Stomach (tissue), 9 donors: Measurements from ENCODE around the gene CDC42BPG. TPM values are rescaled to one million over a fixed set of nuclear protein-coding genes. Genes with fewer than 3 reads are reported as not detected.
"Not testable (repeated sequence)": the region's sequence is repeated elsewhere in the genome, so short reads cannot be mapped to it uniquely, and the experiment has no call there.

Experiments
- DNase-seq, 2 donors: peaks; one replicate each; pipeline versions ENCODE4 v3.0.0 to v3.0.0-alpha.2; 2013 to 2019
- H3K27ac ChIP-seq, 5 donors: fragments of 200-600 bp in 4 of 5; sonication (generic) in 4 of 5; one replicate each; pipeline ENCODE4 v1.5.1; 2013 to 2019; ENCODE audit warnings: mild to moderate bottlenecking in 1 of 5, moderate library complexity in 1 of 5
- H3K27me3 ChIP-seq, 3 donors: fragments of 200-600 bp; sonication (generic); one replicate each; pipeline ENCODE4 v1.5.1; 2017 to 2019; ENCODE audit warnings: mixed run types in 1 of 3
- H3K36me3 ChIP-seq, 4 donors: fragments of 200-600 bp; sonication (generic); 1 replicate in 3 of 4; 2 replicates in 1 of 4; pipeline ENCODE4 v1.5.1; 2016 to 2019
- H3K4me1 ChIP-seq, 4 donors: fragments of 200-600 bp; sonication (generic); one replicate each; pipeline ENCODE4 v1.5.1; 2016 to 2019
- H3K4me3 ChIP-seq, 4 donors: fragments of 200-600 bp; sonication (generic) in 3 of 4; one replicate each; pipeline ENCODE4 v1.5.1; 2016 to 2019; ENCODE audit warnings: mild to moderate bottlenecking in 1 of 4
- H3K9me3 ChIP-seq, 4 donors: fragments of 200-600 bp; sonication (generic); one replicate each; pipeline ENCODE4 v1.5.1; 2016 to 2019
- CTCF ChIP-seq, 7 experiments: fragments of 450-650 bp in 4 of 7; fragments of 200-600 bp in 3 of 7; sonication (generic) in 3 of 7; IDR thresholded peaks; one replicate each; pipeline ENCODE4 v1.5.1; 2016 to 2019; ENCODE audit warnings: antibody characterized with exemption in 7 of 7, control low read depth in 2 of 7, mild to moderate bottlenecking in 1 of 7
- EP300 ChIP-seq: sonication (generic); formaldehyde crosslinking; IDR thresholded peaks from one replicate; pipeline ENCODE4 v1.6.1; 2017; ENCODE audit warnings: antibody characterized with exemption
- POLR2A ChIP-seq, 4 donors: fragments of 450-650 bp; IDR thresholded peaks; one replicate each; pipeline ENCODE4 v1.6.1; 2016; ENCODE audit warnings: antibody characterized with exemption in 4 of 4, control low read depth in 2 of 4, mild to moderate bottlenecking in 1 of 4, moderate library complexity in 1 of 4
- POLR2AphosphoS5 ChIP-seq, 3 donors: sonication (generic); formaldehyde crosslinking; IDR thresholded peaks; one replicate each; pipeline ENCODE4 v1.6.1; 2016; ENCODE audit warnings: antibody characterized with exemption in 3 of 3
- WGBS, 5 donors: extraction: QIAGEN DNeasy Blood & Tissue Kit in 3 of 5; methylation state at CpG; one replicate each; pipeline versions ENCODE4 v1.1.5 to v1.1.7; 2013 to 2018; 5-methylcytosine and 5-hydroxymethylcytosine counted together
- intact Hi-C: fragments of 100-400 bp; cut with DNase I; formaldehyde crosslinking; loops from one replicate; pipeline ENCODE4 v1.15.1; 2023; ENCODE audit warnings: low total_unique reads
- polyA plus RNA-seq, 3 donors: library from polyadenylated mRNA; stranded (reverse); fragments of 200-250 nt; gene quantifications; one replicate each; pipeline ENCODE4 v1.2.3, GENCODE V29; 2013
- total RNA-seq, 5 donors: library from RNA; depleted of rRNA; stranded (reverse); fragments of >200 nt; gene quantifications; one replicate each; pipeline versions ENCODE4 v1.1.0 to v1.2.3, GENCODE V29; 2014 to 2016
- donor health status: healthy with polysubstance abuse.
- donor health status: Bipolar disorder and iron deficiency.
- donor health status: healthy.

Gene CDC42BPG
- total and polyA plus RNA-seq, 8 donors, result 8.9 to 66.5 (median 26.2) TPM

DNA sequence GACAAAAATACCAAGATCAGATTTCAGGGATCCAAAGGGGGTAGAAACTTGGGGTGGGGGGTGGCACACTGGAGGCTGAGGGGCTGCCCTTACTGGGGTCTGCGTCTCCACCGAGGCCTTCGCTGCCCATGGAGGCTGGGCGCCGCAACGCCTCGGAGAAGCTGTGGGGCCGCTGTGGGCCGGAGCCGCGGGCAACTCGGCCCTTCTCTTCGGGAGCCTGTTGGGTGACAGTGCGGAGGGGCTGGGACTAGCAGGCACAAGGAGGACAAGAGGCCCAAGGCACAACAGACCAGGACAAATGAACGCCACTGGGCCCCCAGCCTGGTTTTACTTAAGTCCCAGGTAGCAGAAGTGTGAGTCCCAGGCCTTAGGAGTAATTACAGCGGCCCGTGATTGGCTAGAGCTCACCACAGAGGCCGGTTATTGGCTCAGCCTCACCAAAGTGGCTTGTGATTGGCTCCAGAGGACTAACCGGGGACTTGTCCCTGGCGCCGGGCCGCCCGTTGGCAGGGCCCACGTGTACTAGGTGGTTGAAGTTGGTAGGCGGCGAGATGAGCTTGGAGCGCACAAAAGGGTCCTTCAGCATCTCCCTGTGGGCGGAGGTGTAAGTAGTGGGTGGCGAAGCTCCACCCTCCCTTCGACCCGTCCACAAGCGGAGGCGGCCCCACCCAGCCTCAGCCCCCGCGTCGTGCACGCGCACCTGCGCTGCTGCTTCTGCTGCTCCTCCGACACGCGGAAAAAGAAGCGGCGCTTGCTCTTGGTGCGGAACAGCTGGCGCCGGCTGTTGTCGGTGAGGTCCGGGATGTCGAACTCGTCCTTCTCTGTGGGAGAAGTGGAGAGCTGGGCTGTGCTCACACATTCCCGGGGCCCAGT, 17.6 kb downstream of the CDC42BPG start:
- no peak for TF ChIP-seq POLR2A (IDR thresholded peaks at IDR 0.05)
- TF ChIP-seq EP300, result no peak
- no peak for TF ChIP-seq CTCF (IDR thresholded peaks at IDR 0.05)
- no peak for TF ChIP-seq POLR2AphosphoS5 (IDR thresholded peaks at IDR 0.05)
- Histone ChIP-seq H3K27ac (no peak overlapping the region), H3K4me3 (no peak overlapping the region), H3K36me3 (peaks cover 0 to 77% (median 73%) of the 10 kb centered on the region in 4 donors), H3K4me1 (no peaks in the 10 kb centered on the region), H3K9me3 (no peaks in the 10 kb centered on the region), H3K27me3 (no peaks in the 10 kb centered on the region)
- intact Hi-C loops, result no loop called here
- 83 to 92% (median 90%) methylated on average over 43 to 52 of the region's 52 CpGs for WGBS, 5 donors
- no peak for DNase-seq

DNA sequence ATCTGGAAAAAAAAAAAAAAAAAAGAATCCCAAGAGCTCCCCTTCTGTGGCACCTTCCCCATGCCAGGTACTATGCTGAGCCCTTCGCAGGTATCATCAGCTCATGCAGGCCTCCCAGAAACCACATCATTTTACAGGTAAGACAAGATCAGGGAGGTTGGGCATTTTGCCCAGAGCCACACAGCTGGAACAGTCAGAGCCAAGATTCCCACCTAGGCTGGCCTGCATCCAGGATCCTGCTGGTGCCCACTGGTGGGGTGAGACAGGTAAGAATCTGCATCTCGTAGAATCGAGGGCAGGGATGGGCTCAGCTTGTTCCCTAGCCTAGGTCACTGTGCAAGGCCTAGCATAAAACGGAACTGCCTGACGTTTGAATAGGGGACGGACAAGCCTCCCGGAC, 18.4 kb downstream of the CDC42BPG start:
- 81 to 94% (median 89%) methylated on average over 6 to 7 of the region's 7 CpGs for WGBS, 5 donors
- Histone ChIP-seq H3K27me3 (no peaks in the 10 kb centered on the region), H3K4me1 (no peaks in the 10 kb centered on the region), H3K36me3 (peaks cover 0 to 70% (median 65%) of the 10 kb centered on the region in 4 donors), H3K4me3 (no peak overlapping the region), H3K9me3 (no peaks in the 10 kb centered on the region), H3K27ac (no peak overlapping the region)
- intact Hi-C loops, result no loop called here
- DNase-seq, result no peak
- TF ChIP-seq EP300, result no peak
- TF ChIP-seq POLR2A (IDR thresholded peaks at IDR 0.05), result no peak
- no peak for TF ChIP-seq POLR2AphosphoS5 (IDR thresholded peaks at IDR 0.05)
- no peak for TF ChIP-seq CTCF (IDR thresholded peaks at IDR 0.05)

GRCh38 chr11:64823568-64824119, 20.8 kb downstream of the CDC42BPG start:
- Histone ChIP-seq H3K9me3 (no peaks in the 10 kb centered on the region), H3K27me3 (no peaks in the 10 kb centered on the region), H3K27ac (no peak overlapping the region), H3K36me3 (peaks cover 0 to 46% (median 43%) of the 10 kb centered on the region in 4 donors), H3K4me3 (no peak overlapping the region), H3K4me1 (no peaks in the 10 kb centered on the region)
- no peak for DNase-seq
- WGBS, 5 donors, result 73 to 83% (median 75%) methylated on average over 11 of the region's 11 CpGs
- intact Hi-C loops, result no loop called here
- TF ChIP-seq CTCF (IDR thresholded peaks at IDR 0.05) (no peak), POLR2AphosphoS5 (IDR thresholded peaks at IDR 0.05) (no peak), EP300 (no peak), POLR2A (IDR thresholded peaks at IDR 0.05) (no peak)

DNA sequence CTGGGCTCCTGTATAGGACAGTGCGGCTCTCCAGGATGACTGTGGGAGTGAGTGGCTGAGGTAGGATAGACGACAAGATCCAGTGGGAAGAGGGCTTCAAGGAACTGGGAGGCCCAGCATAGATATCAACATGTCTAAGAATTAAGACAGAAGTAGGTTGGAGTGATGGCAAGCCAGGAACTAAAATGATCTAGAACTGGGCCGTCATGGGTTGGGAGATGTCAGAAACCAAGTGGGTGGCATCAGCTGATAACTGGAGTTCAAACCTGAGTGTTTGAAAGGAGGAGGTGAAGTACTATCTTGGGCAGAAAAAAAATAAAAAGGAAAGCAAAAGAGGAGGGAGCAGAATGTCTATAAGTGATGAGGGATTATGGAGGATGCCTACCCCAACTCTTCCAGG, 27.0 kb downstream of the CDC42BPG start:
- H3K9me3 ChIP-seq, result no peaks in the 10 kb centered on the region
- WGBS, 5 donors, result 78 to 92% (median 85%) methylated on average over 3 of the region's 3 CpGs
- no peaks in the 10 kb centered on the region for H3K27me3 ChIP-seq
- intact Hi-C loops, result no loop called here
- H3K27ac ChIP-seq, result no peak overlapping the region
- no peak overlapping the region for H3K4me3 ChIP-seq
- H3K36me3 ChIP-seq, result no peaks in the 10 kb centered on the region
- H3K4me1 ChIP-seq, result no peaks in the 10 kb centered on the region
- no peak for DNase-seq
- TF ChIP-seq POLR2AphosphoS5 (IDR thresholded peaks at IDR 0.05) (no peak), EP300 (no peak), POLR2A (IDR thresholded peaks at IDR 0.05) (no peak), CTCF (IDR thresholded peaks at IDR 0.05) (no peak)

DNA sequence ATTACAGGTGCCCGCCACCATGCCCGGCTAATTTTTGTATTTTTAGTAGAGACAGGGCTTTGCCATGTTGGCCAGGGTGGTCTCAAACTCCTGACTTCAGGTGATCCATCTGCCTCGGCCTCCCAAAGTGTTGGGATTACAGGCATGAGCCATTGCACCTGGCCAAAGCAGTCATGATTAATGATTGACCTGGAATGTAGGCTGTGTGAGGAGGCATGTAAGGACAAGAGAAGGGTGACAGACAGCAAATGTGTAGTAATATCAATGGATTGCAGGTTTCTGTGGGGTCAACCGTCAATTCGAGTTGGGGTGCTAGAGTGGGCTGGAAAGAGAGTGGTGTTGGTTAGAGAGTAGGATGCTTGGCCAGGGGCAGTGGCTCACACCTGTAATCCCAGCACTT, 29.0 kb downstream of the CDC42BPG start:
- H3K27ac ChIP-seq, H3K9me3 ChIP-seq, H3K27me3 ChIP-seq, DNase-seq, intact Hi-C loops, H3K4me3 ChIP-seq, H3K36me3 ChIP-seq, H3K4me1 ChIP-seq: not testable (repeated sequence)
- WGBS, 5 donors, result 65 to 85% (median 77%) methylated on average over 5 of the region's 5 CpGs
